ACHN (cell line): ENCODE measurements around the gene SOWAHD.
"Not testable (repeated sequence)": the region's sequence is repeated elsewhere in the genome, so short reads cannot be mapped to it uniquely, and the experiment has no call there.

ENCODE experiments used
- DNase-seq: peaks from one replicate; pipeline ENCODE4 v3.0.0-alpha.2; 2015
- in situ Hi-C: cut with HindIII; loops from 2 replicates; pipeline ENCODE4 v1.10.0; 2017; ENCODE audit warnings: low sequenced_read_pairs, low pct_ligation_motif_present, low pct_unique_long_range_greater_than_20kb

The SOWAHD gene

GRCh38 chrX:119801253-119802221 lies 43.1 kb downstream of the SOWAHD start:
- DNase-seq, result no peak
- in situ Hi-C loops, result no loop called here

GRCh38 chrX:119802546-119802945 lies 44.2 kb downstream of the SOWAHD start:
- no peak for DNase-seq
- in situ Hi-C loops, result no loop called here

- in situ Hi-C loops, DNase-seq: not testable (repeated sequence)
Observed at GRCh38 chrX:119808461-119808860, 50.1 kb downstream of the SOWAHD start.

- no peak for DNase-seq
Observed at GRCh38 chrX:119809185-119809666, 50.8 kb downstream of the SOWAHD start.

More at GRCh38 chrX:119809185-119809666, 50.8 kb downstream of the SOWAHD start:
- in situ Hi-C loops, result no loop called here
